ENCODE measurements around the gene WDR48.
A peak's percentile ranks its signal among the peaks of the same experiment; 100 is the strongest.

Gene WDR48

GRCh38 chr3:39124876-39125840 lies 73.3 kb downstream of the WDR48 start:
- peak; percentile 45 for DNase-seq (ENCODE audit: low spot score)

GRCh38 chr3:39125841-39126500 lies 74.2 kb downstream of the WDR48 start:
- peak; percentile 36 for DNase-seq (ENCODE audit: low spot score)

GRCh38 chr3:39126532-39127071 lies 74.8 kb downstream of the WDR48 start:
- no peak for DNase-seq (ENCODE audit: low spot score)

DNA sequence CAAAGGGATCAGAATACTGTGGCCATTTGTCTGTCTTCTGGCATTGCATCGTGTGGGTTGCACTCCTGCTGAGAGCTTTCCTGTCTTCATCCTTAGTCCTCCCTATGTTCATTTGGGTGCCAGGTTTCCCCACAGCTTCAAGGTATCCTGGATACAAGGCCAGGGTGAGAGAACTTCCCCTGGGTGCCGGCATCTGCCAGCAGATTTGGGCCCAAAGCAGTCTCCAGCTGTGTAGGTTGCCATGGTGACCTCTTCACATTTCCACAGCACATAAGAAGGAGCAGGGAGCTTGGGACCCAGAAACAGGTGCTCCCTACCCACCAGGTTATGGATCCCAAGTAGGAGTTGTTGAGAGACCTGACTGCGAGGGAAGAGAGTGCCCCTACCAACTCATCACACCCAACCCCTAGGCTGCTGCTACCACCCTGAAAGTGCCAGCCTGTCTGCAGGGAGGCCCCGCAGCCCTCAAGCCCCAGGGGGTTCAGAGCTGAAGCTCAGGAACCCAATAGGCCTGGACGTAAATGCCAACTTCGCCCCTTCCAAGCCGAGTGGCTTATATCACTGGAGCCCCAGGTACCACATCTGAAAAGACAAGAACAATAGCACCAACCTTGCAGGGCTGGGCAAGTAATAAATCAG lies 75.6 kb downstream of the WDR48 start:
- no peak for DNase-seq (ENCODE audit: low spot score)

DNA sequence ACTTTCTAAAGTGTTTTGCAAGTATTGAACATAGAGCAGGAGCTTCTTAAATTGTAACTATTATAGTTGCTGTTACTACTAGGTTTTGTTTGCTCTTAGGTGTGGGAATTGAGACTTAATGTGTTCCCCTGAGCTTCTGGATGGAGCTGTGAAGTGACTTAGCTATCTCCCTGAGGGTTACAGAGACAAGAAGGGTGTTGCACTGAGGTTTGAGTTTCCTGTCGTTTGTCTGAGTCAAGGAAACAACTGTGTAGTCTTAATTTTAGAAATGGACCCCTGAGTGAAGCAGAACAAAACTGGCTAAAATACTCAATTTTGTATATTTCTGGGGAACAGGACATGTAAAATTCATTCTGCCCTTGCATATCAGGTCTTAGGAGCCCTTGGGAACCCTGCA lies 76.1 kb downstream of the WDR48 start:
- DNase-seq (ENCODE audit: low spot score), result no peak

- DNase-seq (ENCODE audit: low spot score), result no peak
Observed at GRCh38 chr3:39128951-39129350, 77.1 kb downstream of the WDR48 start.

DNA sequence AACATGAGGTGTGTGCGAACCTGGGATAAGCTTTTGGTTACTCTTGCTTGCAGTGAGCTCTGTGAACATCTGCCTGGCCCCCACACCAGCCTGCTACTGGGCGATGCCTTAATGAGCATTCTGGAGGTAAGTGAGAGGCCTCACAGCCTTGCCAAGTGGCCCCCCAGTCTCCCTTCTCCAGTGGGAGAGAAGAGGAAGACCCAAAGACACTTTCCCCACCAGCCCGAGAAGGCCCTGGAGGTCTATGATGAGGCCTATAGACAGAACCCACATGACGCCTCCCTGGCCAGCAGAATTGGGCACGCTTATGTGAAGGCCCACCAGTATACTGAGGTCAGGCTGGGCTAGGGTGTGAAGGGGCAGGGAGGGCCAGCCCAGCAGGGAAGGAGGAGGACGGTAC lies 78.2 kb downstream of the WDR48 start:
- DNase-seq (ENCODE audit: low spot score), result no peak

GRCh38 chr3:39130693-39131265 lies 79.0 kb downstream of the WDR48 start:
- DNase-seq (ENCODE audit: low spot score), result no peak

DNA sequence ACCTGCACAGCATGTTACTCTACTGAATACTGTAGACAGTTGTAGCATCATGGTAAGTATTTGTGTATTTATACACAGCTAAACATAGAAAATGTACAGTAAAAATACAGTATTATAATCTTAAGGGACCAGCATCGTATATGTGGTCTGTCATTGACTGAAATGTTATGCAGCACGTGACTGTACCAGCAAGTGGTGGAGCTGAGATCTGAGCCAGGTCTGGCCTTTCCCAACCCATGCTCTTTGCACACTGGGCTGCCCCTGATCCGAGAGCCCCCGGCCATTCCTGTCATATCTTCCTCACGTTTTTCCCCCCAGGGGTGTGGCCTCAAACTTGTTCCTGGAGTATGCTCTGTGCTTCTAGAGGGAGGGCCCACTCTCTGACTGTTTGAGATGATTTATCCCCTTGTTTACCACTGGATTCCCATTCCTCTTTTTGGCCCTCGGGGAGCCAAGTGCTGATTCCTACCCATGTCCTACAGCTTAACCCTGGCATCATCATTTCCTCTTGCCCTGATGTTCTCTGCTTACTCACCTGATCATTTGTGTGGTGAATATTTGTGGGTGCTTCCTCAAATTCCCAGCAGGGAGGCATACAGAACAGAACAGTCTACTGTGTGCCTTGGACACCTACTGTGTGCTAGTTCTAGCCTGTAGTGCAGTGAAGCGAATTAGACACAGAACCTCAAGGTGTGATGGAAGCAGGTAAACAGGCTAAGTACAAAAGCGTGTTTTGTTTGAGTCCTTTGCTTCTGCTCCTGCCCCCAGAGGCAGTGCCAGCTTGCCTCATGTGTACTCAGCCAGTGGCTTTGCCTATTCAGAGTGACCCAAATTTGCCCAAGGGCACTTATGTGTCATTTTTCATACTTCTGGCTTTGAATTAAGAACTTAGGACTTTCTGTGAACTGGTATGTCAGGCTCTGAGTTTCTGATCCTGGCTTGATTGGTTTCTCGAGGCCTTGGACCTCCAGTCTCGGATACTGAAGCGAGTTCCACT lies 80.6 kb downstream of the WDR48 start:
- DNase-seq (ENCODE audit: low spot score), result no peak

DNA sequence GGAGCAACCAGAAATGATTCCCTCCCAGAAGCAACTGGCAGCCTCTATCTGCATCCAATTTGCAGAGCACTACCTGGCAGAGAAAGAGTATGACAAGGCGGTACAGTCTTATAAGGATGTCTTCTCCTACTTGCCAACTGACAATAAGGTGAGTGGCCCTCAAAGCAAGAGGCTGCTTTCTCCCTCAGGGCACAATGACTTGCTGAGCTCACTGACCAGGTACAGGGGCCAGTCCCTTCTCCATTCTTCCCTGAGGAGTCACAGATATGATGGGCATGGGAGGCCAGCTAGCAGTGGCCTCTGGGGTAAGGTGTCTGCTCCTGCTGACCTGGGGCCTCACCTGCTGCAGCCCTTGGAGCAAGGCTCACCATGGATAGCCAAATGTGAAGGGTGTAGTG lies 81.3 kb downstream of the WDR48 start:
- DNase-seq (ENCODE audit: low spot score), result no peak

DNA sequence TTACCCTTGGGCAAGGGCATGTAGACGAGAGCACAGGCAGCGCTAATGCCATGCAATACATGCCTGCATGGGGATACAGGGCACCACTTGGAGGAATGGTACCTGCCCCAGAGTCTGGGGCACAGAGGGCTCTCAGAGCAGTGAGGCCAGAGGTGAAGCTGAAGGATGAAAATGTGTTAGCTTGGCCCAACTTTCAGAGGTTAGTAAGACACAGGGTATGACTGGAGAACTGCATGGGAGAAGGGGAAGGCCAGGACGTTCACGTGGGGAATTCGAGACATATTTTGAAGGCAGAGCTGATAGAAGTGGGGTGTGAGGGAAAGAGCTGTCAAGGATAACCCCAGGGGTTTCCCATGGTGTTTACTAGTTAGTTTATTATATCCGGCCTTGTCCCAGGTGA lies 82.0 kb downstream of the WDR48 start:
- no peak for DNase-seq (ENCODE audit: low spot score)

- no peak for DNase-seq (ENCODE audit: low spot score)
Observed at GRCh38 chr3:39134305-39134704, 82.5 kb downstream of the WDR48 start.

DNA sequence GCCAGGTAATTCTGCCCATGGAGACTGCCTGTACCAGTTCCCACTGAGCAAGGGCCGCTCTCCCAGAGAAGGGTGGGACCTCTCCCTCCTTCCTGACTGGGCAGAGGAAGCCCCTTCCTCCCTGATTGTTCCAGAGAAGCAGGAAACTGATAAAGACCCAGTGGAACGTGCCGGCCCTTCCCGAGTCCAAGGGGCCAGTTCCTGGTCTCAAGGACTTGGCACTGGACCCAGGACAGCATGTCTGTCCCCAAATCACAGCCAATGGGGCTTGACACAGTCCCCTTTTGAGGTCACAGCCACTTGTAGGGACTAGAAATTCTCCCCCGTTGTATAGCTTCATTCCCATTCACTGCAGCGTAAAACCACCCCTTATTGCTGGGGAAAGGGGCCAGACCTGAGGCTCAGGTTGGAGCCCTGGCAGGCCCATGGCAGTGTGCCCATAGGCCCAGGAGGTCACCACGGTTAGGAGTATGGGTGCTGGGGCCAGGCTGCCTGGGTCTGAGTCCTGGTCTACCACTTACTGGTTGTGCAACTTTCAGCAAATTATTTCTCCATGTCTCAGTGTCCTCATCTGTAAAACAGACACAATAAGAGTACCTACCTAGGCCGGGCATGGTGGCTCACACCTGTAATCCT lies 83.5 kb downstream of the WDR48 start:
- no peak for DNase-seq (ENCODE audit: low spot score)

DNA sequence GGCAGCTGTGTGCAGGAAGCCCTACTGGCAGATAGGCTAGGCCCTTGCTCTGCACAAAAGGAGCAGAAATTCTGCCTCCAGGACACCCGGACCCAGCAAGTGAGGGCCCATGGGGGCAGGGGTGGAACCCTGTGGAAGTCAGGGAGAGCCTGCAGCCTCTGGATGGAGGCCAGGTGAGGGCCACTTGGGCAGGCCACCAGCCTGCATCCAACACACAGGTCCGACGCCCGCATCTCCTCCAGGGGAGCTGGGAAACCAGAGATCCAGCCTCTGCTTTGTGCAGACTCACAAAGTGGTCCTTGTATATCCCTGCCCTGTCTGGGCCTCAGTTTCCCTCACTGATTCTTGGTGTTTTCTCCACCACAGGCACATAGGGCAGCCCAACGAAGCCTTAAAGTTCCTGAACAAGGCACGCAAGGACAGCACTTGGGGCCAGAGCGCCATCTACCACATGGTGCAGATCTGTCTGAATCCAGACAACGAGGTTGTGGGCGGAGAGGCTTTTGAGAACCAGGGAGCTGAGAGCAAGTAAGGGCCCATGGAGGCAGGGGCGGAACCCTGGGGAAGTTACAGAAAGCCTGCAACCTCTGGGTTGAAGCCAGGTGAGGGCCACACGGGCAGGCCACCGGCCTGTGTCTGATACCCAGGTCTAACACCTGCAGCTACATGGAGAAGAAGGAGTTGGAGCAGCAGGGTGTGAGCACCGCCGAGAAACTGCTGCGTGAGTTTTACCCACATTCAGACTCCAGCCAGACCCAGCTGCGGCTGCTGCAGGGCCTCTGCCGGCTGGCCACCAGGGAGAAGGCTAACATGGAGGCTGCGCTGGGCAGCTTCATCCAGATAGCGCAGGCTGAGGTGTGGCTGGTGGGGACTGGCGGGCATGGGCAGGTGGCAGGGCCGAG lies 85.0 kb downstream of the WDR48 start:
- no peak for DNase-seq (ENCODE audit: low spot score)

DNA sequence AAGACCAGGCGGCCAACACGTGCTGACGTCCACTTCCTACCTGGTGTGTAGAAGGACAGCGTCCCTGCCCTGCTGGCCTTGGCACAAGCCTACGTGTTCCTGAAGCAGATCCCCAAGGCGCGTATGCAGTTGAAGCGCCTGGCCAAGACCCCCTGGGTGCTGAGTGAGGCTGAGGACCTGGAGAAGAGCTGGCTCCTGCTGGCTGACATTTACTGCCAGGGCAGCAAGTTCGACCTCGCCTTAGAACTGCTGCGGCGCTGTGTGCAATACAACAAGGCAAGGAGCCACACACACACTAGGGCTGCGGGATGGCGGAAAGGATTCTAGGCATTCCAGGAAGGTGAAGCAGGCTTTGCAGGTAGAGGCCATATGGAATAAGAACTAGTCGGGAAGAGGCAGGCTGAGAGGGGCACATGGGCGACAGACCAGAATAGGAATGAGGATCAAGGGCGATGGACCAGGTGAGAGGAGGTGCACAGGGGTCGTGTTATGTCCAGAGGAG lies 85.7 kb downstream of the WDR48 start:
- DNase-seq (ENCODE audit: low spot score), result no peak

GRCh38 chr3:39137991-39138803 lies 86.4 kb downstream of the WDR48 start:
- DNase-seq (ENCODE audit: low spot score), result no peak

GRCh38 chr3:39138804-39139415 lies 87.1 kb downstream of the WDR48 start:
- DNase-seq (ENCODE audit: low spot score), result no peak

- no peak for DNase-seq (ENCODE audit: low spot score)
Observed at GRCh38 chr3:39139442-39139841, 87.6 kb downstream of the WDR48 start.
